GM20000 (cell line): Measurements from ENCODE around the gene STK24.

Experiments used
- DNase-seq: peaks from one replicate; pipeline ENCODE4 v3.0.0; 2012; ENCODE audit warnings: low spot score
- TF ChIP-seq, protein P1 (sequence below): IDR thresholded peaks from 2 replicates; pipeline ENCODE4 v1.5.1; 2012; ENCODE audit warnings: mild to moderate bottlenecking, control low read depth; ENCODE audit errors: extremely low read depth, missing control alignments

The STK24 gene

DNA sequence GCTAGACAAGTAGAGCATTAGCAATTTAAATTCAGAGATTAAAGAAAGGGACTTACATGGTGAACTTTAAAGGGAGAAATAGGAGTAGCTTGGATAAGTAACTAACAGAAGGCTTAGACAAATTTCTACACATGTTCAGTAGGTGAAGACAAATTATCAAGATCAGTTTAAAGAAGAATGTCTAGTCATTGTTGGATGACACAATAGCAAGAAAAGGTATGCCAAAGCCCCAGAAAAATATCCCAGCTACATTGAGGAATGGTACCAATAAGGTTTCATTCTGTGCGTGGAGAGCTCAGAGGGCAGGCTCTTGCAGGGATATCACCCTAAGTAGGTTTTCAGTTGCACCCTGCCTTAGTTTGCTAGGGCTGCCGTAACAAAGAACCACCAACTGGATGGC lies 3.5 kb upstream of the STK24 start:
- no peak for DNase-seq
- TF ChIP-seq, protein P1, sequence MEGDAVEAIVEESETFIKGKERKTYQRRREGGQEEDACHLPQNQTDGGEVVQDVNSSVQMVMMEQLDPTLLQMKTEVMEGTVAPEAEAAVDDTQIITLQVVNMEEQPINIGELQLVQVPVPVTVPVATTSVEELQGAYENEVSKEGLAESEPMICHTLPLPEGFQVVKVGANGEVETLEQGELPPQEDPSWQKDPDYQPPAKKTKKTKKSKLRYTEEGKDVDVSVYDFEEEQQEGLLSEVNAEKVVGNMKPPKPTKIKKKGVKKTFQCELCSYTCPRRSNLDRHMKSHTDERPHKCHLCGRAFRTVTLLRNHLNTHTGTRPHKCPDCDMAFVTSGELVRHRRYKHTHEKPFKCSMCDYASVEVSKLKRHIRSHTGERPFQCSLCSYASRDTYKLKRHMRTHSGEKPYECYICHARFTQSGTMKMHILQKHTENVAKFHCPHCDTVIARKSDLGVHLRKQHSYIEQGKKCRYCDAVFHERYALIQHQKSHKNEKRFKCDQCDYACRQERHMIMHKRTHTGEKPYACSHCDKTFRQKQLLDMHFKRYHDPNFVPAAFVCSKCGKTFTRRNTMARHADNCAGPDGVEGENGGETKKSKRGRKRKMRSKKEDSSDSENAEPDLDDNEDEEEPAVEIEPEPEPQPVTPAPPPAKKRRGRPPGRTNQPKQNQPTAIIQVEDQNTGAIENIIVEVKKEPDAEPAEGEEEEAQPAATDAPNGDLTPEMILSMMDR, result no peak

DNA sequence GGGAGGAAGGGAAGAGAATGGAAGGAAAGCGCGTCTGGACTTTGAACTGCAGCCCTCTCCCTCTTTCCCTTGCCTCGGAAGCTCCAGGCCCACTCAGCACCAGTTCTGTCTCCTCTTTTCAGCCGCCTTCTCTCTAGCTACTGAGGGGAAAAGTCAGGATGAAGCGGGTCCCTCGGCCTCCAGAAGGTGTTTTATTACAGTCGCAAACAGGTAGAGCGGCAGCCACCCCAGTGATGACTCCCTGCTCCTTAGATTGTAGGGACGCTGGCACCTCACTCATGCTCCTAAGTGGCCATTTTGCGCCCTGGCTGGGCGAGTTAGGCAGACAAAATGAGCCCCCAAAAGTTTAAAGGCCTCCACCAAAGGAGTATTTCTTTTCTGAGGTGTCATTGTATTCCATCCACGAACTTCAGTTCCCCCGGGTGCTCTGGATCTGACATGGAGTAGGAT lies 954 bp upstream of the STK24 start:
- DNase-seq, result no peak
- TF ChIP-seq, protein P1, result no peak

DNA sequence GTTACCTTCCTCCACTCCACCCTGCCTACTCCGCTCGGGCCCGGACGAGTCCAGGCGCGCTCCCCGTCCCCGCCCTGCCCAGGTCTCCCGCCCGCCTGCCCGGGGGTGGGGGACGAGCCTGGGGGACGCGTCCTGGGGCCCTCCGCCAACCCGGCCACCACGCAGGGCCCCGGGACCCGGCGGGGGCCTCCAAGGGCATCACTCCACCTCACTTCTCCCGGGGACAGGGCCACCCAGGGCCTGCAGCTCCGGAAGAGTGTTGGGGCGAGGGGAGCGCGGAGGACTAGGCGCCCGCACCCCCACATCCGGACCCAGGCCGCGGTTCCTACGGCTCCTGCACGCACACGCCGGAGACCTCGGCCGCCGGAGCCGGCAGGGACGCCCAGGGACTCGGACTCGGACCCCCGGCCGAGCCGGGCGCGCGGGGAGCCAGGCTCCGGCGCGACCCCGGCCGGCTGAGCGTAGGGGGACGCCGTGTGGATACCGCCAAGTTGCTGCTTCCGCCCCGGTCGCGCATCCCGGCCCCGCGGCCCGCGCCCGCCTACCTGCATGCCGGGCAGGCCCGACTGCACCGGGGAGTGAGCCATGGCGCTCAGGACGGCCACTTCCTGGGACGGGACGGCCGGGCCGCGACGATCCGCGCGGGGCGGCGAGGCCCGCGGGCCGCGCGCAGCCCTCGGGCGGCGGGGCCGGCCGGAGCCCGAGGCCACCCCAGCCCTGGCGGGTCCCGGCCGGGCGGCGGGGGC lies 534 bp downstream of the STK24 start:
- DNase-seq, result peak; percentile 71
- TF ChIP-seq, protein P1, result no peak

DNA sequence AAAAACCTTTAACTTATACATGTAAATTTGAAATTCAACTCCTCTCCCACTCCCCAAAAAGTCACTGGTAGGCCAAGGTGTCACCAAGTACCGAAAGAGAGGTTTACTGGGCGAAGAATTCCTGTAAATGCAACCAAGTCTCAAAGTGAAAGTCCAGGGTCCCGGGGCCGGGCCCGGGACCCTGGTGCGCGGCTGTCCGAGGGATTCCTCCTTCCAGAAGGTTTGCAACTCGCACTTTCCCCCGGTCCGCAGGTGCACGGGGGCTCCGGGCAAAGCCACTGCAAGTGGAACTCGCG lies 1.1 kb downstream of the STK24 start:
- TF ChIP-seq, protein P1, result no peak
- DNase-seq, result no peak

DNA sequence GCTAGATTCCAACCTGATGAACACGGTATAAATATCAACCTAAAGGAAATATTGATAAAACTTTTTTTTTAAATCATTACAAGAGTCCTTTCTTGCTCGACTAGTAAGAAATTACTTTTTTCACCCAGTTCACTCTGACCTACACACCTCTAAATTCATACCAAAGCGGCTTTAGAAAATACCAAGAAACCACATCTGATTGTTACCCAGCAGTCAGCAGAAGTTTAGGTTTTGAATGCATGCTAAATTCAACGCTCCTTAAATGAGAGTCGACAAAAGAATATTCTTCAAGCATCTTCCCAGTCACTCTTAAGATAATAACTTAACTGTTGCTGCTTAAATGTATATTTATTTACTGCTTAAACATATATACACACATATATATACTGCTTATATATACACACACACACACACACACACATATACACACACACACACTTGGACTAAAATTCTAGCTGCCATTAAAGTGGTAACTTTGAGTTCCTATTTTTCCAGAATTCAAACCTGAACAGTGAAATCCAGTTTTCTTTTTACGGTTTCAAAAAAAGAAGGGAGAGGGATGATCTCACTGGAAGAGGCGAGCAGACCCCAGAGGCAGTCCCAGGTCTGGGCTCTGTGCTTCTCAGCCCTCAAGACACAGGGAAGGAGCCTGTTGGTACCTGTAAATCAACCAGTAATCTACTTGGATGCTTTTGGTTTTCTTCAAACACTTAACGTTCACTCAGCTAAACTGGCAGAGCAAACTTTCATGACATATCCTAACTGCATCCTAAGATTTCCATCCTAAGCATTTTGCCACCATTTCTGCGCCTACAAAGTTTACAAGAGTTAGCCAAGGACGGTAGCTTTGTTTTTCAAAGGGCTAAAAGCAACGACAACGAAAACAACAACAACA lies 1.7 kb downstream of the STK24 start:
- TF ChIP-seq, protein P1, result no peak
- no peak for DNase-seq

DNA sequence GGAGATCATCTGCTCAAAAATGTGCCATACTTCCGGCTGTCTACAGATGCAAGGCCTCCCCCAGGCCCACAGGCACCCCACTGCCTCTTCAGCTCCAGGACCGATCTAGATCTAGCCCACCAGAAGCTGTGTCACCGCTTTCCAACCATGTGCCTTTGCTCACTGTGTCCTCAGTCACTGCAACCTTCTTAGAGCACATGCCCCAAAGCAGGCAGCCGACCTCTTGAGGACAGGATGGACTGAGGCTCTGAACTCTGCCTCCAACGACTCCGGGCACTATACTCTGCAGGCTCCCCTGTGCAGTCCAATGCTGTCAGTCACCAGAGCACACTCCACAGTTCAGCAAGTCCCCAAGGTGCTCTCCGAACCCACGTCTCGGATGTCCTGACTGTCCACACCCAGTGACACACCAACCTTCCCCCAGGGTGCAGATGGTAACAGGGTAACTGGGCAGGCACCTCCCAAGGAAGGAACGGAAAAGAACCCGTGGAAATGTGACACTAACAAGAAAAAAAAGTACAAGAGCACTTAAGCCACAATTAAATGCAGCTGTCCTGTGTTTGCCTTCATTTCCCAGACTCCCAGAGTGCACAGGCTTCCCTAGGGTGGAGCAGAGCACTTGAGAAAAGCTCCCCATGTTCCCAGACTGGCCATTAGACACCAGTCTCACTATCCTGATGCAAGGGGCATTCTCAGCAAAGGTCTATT lies 4.8 kb downstream of the STK24 start:
- TF ChIP-seq, protein P1, result no peak
- DNase-seq, result no peak
